Measurements from ENCODE around the gene SIGLEC8.
"Not testable (repeated sequence)": the region's sequence is repeated elsewhere in the genome, so short reads cannot be mapped to it uniquely, and the experiment has no call there.

The SIGLEC8 gene

DNA sequence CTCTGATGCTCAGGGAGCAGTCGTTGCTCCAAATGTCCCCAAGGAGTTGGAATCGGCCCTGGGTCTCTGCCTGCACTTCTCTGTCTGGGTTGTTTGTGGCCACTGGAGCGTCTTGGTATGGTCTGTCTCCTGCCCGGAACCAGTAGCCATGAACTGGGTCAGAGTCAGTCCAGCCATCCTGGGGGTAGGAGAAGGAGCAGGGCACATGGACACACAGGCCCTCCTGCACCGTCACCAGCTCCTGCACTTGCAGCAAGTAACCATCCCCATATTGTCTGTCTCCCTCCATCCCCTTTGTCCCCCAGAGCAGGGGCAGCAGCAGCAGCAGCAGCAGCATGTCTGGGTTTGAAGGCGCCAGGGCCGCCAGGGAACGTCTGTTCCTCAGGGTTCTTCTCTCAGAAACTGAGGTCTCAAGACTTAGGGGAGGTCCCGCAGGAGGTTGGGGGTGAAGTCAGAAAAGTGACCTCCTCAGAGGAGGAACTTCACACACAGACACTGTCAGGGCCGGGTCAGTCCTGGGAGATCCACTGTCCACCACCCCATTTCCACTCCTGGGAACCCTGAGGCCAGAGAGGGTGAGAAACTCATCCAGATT is at the start of gene SIGLEC8:
Gene SIGLEC8 (minus strand): TSS at position 404 of the 595 bp plus-strand sequence. CDS start 67 bp downstream, at position 337.
- DNase-seq = no peak

DNA sequence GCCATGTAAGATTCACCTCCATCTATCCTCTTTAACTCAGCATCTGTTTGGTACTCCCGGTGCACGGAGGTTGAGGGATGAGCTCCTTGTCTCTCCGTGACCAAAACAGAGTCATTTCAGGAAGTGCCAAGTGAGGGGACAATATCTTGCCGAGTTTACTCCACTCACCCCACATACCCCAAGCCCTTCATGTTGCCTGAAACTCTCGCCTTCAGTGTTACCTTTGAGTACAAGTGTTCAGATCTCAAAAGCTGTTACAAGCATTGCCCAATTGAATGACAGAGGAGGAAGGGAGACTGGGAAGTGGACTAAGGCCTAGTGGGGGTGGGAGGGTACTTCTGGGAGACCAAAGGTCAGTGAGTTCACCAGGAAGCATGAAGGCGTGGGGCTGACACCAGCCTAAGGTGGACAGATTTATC is 49.4 kb upstream of the SIGLEC8 start:
- DNase-seq = no peak

DNA sequence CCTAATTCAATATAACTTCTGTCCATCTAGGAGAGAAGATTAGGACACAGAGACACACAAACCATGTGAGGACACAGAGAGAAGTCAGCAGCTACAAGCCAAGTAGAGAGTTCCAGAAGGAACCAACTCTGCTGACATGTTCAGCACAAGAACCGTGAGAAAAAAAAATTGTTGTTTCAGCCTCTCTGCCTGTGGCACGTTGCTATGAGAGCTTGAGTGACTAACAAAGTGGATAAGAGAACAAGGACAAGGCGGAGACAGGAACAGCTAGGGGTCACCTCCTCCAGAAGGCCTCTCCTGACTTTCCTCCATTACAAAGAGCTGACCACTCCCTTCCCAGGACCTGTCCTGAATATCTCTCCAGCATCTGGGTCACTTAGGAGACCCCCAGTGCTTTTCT is 48.9 kb upstream of the SIGLEC8 start:
- no peak for DNase-seq

DNA sequence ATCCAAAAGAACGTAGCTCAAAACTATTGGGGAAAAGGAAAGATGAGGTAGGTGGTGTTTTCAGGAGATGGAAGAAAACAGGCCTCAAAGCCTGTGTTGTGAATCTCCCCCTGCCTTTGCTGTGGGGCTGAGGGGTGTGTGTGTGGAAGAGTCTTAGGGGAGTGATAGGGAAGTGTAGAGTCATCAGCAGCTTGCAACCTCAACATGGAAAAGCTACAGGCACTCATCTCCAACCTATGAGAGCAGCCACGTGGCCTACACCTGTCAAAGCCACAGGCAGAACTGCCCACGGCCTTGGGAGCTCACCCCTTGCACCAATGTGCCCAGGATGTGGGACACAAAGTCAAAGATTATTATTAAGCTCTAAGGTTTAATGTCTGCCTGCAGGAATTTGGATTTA is 47.6 kb upstream of the SIGLEC8 start:
- no peak for DNase-seq

DNA sequence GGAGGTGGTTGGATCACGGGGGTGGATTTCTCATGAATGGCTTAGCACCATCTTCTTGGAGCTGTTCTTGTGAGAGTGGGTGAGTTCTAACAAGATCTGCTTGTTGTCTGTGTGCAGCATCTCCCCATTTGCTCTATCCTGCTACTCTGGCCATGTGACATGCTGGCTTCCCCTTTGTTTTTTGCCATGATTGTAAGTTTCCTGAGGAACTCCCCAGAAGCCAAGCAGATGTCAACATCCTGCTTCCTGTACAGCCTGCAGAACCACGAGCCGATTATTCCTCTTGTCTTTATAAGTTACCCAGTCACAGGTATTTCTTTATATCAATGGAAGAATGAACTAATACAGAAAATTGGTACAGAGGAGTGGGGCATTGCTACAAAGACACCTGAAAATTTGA is 45.6 kb upstream of the SIGLEC8 start:
- DNase-seq = no peak

DNA sequence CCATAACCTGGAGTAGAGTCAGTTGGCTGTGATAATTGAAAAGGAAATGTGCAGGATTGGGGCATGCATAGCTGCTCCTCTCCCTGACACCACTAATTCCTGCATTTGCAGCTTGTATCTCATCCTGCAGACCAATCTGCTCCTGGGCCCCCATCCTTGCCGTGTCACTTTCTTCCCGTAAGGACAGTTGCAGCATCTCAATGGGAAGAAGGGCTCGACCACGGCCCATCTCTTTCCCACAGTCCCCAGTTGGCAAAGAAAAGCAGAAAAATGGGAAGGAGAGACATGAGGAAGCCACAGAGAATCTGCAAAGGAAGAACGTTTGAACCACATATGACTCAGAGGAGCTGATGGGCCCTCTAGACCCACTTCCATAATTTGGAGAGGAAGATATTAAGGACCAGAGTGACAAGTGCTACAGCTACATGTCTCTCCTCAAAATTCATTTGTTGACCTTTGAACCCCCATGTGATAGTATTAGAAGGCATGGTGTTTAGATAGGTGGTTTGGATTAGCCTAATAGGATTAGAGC is 45.1 kb upstream of the SIGLEC8 start:
- DNase-seq = no peak

DNA sequence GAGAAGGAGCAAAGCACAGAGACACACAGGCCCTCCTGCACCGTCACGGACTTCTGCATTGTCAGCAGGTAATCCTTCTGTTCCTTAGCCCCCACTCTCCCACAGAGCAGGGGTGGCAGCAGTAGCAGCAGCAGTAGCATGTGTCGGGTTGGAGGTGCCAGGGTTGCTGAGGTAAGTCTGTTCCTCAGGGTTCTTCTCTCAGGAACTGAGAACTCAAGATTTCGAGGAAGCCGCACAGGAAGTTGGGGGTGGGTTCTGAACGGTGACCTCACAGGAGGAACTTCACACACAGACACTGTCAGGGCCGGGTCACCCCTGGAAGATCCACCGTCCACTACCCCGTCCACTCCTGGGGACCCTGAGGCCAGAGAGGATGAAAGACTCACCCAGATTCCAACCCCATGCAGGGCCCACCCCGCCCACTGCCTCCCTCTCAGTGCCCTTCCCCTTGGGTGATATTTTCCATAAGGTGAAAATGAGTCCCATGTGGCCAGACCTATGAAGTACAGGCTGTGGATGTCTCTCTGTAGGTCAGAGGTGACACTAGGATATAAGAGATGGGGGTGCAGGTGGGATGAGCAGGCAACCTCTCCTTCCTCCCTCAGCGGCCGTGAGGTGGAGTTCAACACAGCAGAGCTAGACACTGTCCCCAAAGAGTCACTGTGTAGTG is 43.5 kb upstream of the SIGLEC8 start, which contains the start of gene SIGLEC12:
Gene SIGLEC12 (minus strand): TSS at position 207 of the 670 bp plus-strand sequence. CDS start 67 bp downstream, at position 140.
- no peak for DNase-seq

DNA sequence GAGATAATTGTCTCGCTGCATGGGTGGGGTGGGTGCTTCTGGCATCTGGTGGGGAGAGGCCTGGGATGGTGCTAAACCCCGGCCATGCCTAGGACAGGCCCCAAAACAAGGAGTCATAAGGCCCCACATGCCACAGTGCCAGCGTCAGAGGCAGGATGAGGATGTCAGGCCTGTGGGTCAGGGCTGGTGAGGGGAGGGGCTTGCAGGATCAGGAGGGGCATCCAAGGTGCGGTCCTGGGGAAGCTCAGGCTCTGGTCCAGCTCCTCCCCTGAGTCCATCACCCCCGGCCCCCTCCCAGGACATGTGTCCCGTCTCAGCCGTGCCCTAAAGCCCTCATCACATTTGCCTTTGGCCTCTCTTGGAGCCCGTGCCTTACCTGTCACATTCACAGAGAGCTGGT is 42.7 kb upstream of the SIGLEC8 start:
- not testable (repeated sequence) for DNase-seq

DNA sequence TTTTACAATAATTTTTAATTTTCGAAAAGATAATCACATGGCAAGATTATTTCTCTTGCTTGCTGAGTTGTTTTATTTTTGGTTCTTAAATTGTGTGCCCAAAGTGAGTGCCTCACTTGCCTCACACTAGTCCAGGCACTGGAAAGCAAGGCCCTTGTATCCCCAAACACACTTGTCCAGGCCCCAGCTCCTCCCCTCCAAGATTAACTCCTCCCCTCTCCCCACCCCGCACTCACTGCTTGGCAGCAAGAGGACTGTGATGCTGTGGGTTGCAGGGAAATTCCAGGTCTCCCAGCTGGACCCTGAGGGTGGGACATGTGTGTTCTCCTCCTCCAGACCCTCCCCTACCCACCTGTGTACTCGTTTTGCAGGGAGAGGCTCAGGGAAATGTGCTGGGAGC is 39.4 kb upstream of the SIGLEC8 start:
- no peak for DNase-seq

DNA sequence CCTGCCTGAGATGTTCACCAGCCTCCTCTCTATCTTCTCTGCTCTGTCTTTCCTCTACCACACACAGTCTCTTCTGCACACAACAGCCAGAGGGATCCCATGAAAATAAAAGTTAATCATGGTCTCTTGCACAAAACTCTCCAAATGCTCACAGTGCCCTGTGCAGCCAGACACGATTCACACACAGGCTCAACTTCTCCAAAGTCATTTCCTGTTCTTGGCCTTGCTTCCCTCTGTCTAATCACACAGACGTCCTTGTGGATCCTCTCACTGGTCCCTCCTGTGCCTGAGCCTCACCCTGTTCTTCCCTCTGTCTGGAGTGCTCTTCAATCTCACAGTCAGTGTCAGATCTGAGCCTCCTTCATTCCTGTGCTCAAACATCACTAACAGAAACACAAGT is 35.5 kb upstream of the SIGLEC8 start:
- no peak for DNase-seq

DNA sequence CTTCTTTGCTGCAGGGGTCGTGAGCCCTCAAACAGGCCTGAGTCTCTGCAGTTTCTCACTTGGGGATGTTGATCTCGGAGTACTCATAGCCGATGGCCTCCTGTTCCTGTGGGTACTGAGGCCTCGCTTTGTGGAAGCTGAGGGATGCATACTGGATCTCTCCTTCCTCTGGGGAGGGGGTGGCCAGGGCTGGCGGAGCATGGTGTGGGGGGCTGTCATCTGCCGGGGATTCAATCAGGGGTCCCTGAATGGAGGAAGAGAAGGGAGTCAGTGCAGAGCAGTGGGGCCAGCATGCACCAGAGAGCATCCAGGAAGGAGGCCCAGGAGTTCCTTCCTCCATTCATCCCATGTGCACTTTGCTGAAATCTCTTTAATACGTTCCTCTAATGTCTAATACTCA is 33.3 kb upstream of the SIGLEC8 start:
- no peak for DNase-seq

DNA sequence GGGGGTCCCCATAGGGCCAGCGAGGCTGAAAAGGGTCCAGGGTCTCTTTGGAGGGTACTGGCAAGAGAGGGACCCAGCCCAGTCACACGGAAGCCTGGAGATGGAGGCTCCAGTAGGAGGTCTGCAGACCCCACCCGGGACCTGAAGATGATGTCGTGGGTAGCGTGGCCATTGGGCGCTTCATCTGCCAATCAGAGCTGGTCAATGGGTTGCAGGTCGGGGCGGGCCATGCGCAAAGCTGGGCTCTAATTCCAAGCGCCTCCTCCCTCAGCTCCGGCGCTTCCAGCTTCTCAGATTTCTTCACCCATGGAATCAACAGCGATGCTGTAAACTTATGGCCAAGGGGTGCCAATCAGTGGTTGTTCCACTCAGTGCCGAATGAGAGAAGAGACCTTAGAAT is 32.4 kb upstream of the SIGLEC8 start:
- no peak for DNase-seq

DNA sequence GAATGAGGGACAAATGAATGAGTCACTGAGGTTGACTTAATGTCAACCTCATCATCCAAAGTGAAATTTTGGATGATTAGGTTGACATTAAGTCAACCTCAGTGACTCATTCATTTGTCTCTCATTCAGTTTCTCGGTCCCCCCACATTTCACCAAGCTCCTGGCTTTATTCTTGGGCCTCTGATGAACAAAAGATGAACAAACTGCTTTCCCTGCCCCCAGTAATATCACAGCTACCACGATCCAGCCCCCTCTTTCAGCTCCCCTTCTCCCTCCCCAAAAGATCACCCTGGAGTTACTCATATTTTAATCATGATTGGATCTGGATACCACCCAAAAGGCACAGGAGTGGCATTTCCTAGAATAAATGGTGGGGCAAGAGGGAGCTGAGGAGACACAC is 30.9 kb upstream of the SIGLEC8 start:
- no peak for DNase-seq

DNA sequence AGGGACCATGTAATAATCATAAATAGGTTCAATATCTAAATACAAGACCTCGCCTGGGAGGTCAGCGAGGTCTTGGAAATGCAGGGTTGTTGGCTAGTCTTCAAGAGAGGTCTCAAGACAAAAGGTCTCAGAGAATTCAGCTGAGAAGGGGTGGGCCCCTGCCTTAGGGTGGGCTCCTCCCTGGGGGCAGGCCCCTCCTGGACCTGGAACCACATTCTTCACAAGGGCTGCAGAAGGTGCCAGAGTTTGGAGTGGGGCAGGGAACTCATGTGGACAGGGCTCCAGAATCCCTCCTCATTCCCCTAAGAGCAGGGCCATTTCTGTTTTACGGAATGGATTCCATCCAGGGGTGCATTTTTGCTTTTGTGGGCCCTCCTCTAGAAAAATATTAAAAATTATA is 30.2 kb upstream of the SIGLEC8 start:
- DNase-seq = no peak

DNA sequence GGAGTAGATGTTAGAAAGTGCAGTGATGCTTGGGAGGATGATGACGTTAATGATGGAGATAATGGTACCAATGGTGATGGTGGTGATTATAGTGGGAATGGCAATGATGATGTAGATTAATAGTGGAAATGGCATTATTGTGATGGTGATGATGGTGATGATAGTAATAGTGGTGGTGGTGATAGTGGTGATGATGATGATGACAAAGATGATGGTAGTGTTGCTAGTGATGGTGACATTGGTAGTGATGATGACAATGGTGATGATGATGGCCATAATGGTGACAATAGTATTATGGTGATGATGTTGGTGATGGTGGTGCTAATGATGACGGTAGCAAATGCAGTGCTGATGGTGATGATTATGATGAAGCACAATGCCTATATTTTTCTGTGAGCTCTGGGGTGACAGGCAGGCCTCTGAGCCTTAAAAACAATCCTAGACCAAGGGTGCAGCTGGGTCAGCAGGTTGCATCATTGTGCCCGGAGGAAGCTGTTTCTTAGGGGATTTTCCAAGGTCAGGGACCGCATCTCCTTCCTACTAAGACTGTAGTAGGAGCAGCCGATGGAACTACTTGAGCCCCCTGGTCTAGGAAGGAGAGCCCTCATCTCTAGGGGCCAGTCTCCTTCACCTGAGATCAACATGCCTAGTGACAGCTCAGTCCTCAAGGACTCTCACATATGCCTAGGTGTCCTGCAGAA is 27.9 kb upstream of the SIGLEC8 start:
- DNase-seq = no peak

DNA sequence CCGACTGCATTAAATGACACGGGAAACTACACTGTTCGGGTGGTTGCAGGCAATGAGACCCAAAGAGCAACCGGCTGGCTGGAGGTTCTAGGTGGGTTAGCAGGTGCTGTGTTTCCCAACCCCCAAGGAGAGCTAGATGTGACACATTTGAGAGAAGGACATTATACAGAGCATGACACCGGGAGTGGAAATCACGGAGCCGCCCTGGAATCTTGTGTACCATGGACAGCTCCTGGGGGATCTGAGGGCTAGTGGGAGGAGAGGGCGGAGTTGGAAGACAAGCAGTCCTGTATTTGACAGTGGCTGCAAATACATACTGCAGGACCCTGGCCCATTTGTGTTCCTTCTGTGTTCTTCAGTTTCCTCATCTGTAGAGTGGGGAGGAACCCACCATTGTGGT is 22.3 kb upstream of the SIGLEC8 start:
- DNase-seq = no peak

DNA sequence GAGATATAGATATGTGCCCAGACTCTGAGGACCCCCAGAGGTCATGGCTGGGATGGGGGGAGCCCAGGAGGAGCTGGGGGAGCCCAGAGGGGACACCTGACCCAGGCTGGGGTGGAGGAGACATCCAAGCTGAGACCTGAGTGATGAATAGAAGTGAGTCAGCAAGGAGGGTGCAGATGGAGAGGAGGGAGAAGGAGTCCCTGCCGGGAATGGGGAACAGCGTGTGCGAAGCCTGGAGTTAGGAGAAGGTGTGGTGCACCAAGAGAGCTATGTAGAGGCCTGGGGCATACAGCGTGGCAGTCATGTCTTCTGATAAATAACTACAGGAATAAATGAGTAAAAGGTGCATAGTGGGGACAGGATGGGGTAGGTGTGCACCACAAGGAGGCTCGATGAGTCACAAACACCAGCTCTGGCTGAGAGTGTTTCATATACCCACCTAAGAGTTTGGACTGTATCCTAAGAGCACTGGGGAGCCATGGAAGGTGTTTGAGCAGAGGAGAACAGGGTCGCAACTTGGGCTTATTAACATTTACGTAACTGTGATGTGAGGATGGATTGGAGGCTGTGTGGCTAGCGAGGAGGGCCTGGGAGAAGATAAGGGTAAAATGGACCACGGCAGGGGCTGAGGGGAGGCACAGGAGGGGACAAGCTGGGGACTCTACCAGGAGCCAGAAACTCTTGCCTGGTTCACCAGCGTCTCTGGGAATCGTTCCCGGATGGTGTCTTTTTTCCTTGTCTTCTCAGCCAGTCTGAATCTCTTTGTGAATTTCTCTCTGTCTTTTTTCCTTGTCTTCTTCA is 21.5 kb upstream of the SIGLEC8 start:
- DNase-seq = no peak

DNA sequence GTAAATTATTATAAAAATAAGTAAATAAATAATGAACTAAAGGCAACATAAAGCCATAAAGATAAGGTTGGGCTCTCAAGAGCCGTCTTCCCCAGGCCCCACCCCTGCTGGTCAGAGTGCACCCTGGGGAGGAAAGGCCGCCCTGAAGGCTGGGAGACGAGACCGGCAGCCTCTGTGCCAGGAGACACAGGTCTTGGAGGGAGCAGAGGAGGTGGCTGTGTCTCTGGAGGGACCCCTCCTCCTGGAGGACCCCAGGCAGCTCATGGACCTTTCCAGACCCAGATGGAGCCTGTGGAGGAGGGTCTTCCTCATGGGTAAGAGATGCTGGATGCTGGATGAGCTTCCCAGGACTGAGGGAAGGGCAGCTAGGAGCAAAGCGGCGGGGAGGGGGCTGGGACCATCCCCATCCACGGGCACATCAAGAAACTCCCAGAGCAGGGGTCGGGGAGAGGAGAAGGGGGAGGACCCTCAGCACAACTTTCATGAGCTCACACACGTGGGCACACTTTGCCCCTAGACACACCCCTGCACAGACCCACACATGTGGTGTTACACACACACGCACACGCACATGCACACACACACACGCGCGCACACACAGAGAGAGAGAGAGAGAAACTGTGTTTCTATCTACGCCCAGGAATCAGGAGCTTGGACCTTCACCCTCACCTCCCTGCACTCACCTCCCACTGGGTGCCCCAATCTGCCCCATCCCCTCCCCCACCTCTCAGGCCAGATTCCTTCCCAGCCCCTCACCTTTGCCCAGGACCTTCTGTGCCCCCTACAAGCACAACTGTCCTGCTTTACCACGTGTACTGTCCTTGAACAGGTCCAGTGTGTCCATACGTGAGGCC is 20.4 kb upstream of the SIGLEC8 start, which contains the start of gene CEACAM18:
Gene CEACAM18 (plus strand): TSS at position 159 of the 854 bp plus-strand sequence.
- no peak for DNase-seq

DNA sequence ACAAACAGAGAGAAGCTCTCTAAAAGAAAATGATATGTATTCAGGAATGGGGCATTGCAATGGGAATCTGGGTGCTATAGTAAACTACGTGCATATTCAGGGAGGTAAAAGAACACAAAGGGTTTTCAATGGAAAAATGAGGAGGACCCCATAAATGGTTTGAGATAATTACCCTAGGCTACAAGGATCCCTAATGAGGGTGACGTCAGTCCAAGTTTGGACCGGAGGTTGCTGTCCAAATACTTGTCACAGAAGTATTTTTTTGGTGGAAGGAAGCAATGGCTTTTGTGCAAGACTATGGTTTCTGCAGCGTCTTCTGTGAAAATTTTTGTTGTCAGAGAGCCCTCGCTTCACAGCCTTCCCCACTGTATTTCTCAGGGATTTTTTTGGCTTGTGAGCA is 19.1 kb upstream of the SIGLEC8 start:
- no peak for DNase-seq

DNA sequence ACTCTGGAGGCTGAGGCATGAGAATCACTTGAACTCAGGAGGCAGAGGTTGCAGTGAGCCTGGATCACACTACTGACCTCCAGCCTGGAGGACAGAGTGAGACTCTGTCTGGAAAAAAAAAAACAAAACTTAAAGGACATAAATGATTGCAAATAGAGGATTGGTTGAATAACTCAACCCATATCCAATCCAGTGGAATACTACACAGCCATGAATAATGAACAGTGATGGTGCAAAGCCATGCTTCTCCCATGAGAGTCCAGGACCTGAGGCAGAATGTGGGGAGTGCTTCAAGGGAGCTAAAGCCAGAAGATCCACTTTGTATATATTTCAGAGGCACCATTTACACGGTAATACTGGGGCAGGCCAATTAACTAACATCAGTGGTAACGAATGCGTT is 17.9 kb upstream of the SIGLEC8 start:
- DNase-seq = no peak

DNA sequence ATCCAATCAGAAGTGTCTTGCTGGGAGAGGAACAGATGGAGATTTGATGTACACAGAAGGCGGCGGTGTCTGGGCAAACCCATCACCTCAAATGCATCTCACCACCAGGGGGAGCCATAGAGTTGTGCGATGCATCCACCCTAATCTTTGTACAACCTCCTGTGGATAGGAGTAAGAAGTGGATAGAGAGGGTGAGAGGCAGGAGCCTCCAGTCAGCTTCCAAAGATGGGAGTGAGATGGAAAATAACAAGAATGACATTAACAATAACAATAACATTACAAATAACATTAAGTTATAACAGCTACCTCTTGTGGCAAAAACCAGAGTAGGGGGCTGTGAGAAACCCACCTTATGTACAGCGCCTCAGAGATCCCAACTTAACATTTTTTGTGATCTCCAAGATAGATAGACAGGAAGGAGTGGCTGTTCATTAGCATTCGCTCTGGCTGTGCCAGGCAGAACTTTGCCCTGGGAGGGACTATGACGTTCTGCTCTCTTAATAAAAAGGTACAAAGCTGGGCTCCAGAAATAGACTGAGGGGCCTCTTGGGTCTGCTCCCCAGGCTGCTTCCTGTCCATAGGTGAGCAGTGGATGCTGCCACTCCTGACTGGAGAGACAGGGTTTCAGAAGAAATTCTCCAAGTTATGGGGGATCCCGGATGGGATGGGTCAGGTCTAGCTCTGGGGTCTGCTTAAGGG is 14.9 kb upstream of the SIGLEC8 start:
- DNase-seq = peak; percentile 45

All from fibroblast of skin of right quadriceps (primary cell).